MM.1S (cell line): ENCODE data around the gene PRR23E.

Experiments
- EZH2 ChIP-seq: fragments of 300-600 bp; sonication (generic); optimal IDR thresholded peaks from 2 replicates; pipeline ENCODE3; 2017; ENCODE audit warnings: low read depth, mild to moderate bottlenecking, antibody characterized with exemption, low read length, mixed read lengths
- EZH2phosphoT487 ChIP-seq: fragments of 300-600 bp; sonication (generic); IDR thresholded peaks from 2 replicates; pipeline ENCODE4 v1.6.1; 2018; ENCODE audit warnings: antibody characterized with exemption, low read length
- TF ChIP-seq, protein P1 (sequence below): fragments of 300-600 bp; sonication (generic); IDR thresholded peaks from 2 replicates; pipeline ENCODE4 v1.5.1; 2016; ENCODE audit warnings: antibody characterized with exemption, low read length, mixed read lengths

DNA sequence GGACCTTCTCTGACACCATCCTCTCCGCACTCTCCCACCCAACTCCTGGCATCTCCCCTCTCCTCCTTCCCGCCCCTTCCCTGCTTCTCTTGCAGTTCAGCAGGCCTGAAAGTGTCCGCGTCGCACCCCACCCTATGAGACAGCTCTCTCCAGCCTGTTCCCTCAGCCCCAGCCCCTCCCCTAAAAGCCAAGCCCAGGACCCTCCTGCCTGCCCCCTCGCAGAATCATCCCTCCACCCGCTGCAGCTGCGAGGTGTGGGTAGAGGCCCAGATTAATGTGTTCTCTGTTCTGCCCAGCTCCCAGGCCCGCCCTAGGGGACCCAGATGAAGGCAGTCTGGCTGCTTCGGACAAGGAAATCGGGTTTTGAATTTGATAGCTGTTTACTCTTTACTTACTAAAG lies 410 bp downstream of the PRR23E start:
- TF ChIP-seq, protein P1, sequence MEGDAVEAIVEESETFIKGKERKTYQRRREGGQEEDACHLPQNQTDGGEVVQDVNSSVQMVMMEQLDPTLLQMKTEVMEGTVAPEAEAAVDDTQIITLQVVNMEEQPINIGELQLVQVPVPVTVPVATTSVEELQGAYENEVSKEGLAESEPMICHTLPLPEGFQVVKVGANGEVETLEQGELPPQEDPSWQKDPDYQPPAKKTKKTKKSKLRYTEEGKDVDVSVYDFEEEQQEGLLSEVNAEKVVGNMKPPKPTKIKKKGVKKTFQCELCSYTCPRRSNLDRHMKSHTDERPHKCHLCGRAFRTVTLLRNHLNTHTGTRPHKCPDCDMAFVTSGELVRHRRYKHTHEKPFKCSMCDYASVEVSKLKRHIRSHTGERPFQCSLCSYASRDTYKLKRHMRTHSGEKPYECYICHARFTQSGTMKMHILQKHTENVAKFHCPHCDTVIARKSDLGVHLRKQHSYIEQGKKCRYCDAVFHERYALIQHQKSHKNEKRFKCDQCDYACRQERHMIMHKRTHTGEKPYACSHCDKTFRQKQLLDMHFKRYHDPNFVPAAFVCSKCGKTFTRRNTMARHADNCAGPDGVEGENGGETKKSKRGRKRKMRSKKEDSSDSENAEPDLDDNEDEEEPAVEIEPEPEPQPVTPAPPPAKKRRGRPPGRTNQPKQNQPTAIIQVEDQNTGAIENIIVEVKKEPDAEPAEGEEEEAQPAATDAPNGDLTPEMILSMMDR, result no peak
- TF ChIP-seq EZH2phosphoT487 (no peak), EZH2 (no peak)
